A549 (cell line): ENCODE data around the gene CHSY3. TPM values are rescaled to one million over a fixed set of nuclear protein-coding genes. Genes with fewer than 3 reads are reported as not detected.

ENCODE experiments used
- ATAC-seq, 2 experiments: fragments of 200-7000 bp in 1 of 2; fragments of >200 bp in 1 of 2; cut with Nextera tagmentation in 1 of 2; cut with Tn5 transposase in 1 of 2; 3 replicates each; pipeline versions ENCODE4 v1.8.0 to v1.9.1; 2018 to 2020; ENCODE audit warnings: mild to moderate bottlenecking in 1 of 2, moderate library complexity in 1 of 2
- CTCF ChIA-PET: fragments of 300-600 bp; sonication (Branson Sonifier 250); formaldehyde crosslinking; extraction: SDS; loops from one replicate; lab custom pipeline; 2021; ENCODE audit warnings: antibody characterized with exemption, inconsistent platforms; lab: Yijun Ruan, JAX
- POLR2A ChIA-PET: fragments of 350-600 bp; formaldehyde crosslinking; extraction: SDS; loops from one replicate; lab custom pipeline; 2021; ENCODE audit warnings: antibody characterized with exemption, inconsistent platforms; lab: Yijun Ruan, JAX
- DNase-seq, 2 experiments: peaks; one replicate each; pipeline versions ENCODE4 v3.0.0 to v3.0.0-alpha.2; 2011 to 2016; ENCODE audit warnings: low read depth in 1 of 2, low spot score in 1 of 2
- FAIRE-seq: peaks from 2 replicates; lab custom pipeline; 2011; peaks lifted over from hg19 to GRCh38; lab: Jason Lieb, UNC
- H3K27ac ChIP-seq, 2 experiments: fragments of >200 bp; sonication (Bioruptor Twin); formaldehyde crosslinking; 3 replicates each; pipeline ENCODE4 v1.5.1; 2016 to 2017
- H3K4me1 ChIP-seq: fragments of >200 bp; sonication (Bioruptor Twin); formaldehyde crosslinking; 3 replicates; pipeline ENCODE4 v1.6.1; 2016
- H3K4me2 ChIP-seq: fragments of >200 bp; sonication (Bioruptor Twin); formaldehyde crosslinking; 3 replicates; pipeline ENCODE4 v1.6.1; 2016
- H3K4me3 ChIP-seq: fragments of >200 bp; sonication (Bioruptor Twin); formaldehyde crosslinking; 3 replicates; pipeline ENCODE4 v1.5.1; 2016
- H3K9me3 ChIP-seq: fragments of >200 bp; sonication (Bioruptor Twin); formaldehyde crosslinking; 3 replicates; pipeline ENCODE4 v1.6.1; 2016
- CEBPB ChIP-seq, 2 experiments: fragments of >200 bp in 1 of 2; sonication (Bioruptor Twin) in 1 of 2; formaldehyde crosslinking in 1 of 2; IDR thresholded peaks; 2 replicates each; pipeline ENCODE4 v1.6.1; 2012 to 2016
- CHD2 ChIP-seq: fragments of 150-350 bp; IDR thresholded peaks from 2 replicates; pipeline ENCODE4 v1.6.1; 2014; ENCODE audit warnings: low read length; ENCODE audit not compliant: partially characterized antibody
- CHD4 ChIP-seq: fragments of 200-600 bp; sonication (generic); IDR thresholded peaks from 2 replicates; pipeline ENCODE4 v1.6.1; 2016; ENCODE audit warnings: antibody characterized with exemption, mild to moderate bottlenecking, borderline replicate concordance
- E2F6 ChIP-seq: IDR thresholded peaks from 2 replicates; pipeline ENCODE4 v1.6.1; 2012; ENCODE audit warnings: low read depth, borderline replicate concordance
- ESRRA ChIP-seq: fragments of 150-350 bp; IDR thresholded peaks from 2 replicates; pipeline ENCODE4 v1.6.1; 2014; ENCODE audit warnings: mild to moderate bottlenecking, low read length, borderline replicate concordance
- FOSB ChIP-seq: fragments of 250-450 bp; sonication (Bioruptor Pico); IDR thresholded peaks from 2 replicates; pipeline ENCODE4 v1.5.0; 2020; ENCODE audit warnings: mild to moderate bottlenecking, moderate library complexity
- FOXS1 ChIP-seq: fragments of 250-450 bp; sonication (Bioruptor Pico); IDR thresholded peaks from 2 replicates; pipeline ENCODE4 v1.5.0; 2020; ENCODE audit warnings: mild to moderate bottlenecking, moderate library complexity
- HDAC2 ChIP-seq: fragments of 200-600 bp; sonication (generic); IDR thresholded peaks from 2 replicates; pipeline ENCODE4 v1.6.1; 2016
- HES2 ChIP-seq: fragments of >200 bp; sonication (Bioruptor Twin); formaldehyde crosslinking; IDR thresholded peaks from 2 replicates; pipeline ENCODE4 v1.6.1; 2016
- HEYL ChIP-seq: fragments of 250-450 bp; sonication (Bioruptor Pico); IDR thresholded peaks from 2 replicates; pipeline ENCODE4 v1.8.0; 2021; ENCODE audit warnings: mild to moderate bottlenecking, moderate library complexity
- KDM1A ChIP-seq: fragments of 200-600 bp; sonication (generic); IDR thresholded peaks from 2 replicates; pipeline ENCODE4 v1.6.1; 2016; ENCODE audit warnings: low read depth, mild to moderate bottlenecking
- MAFK ChIP-seq: fragments of 450-650 bp; IDR thresholded peaks from 2 replicates; pipeline ENCODE4 v1.6.1; 2014; ENCODE audit not compliant: partially characterized antibody
- MAX ChIP-seq: IDR thresholded peaks from 2 replicates; pipeline ENCODE4 v1.6.1; 2012
- MAZ ChIP-seq: fragments of 150-350 bp; IDR thresholded peaks from 2 replicates; pipeline ENCODE4 v1.6.1; 2014; ENCODE audit warnings: antibody characterized with exemption, low read depth, low read length, borderline replicate concordance
- PHF8 ChIP-seq: fragments of 200-600 bp; sonication (generic); IDR thresholded peaks from 2 replicates; pipeline ENCODE4 v1.6.1; 2016; ENCODE audit warnings: low read depth, mild to moderate bottlenecking, antibody characterized with exemption, moderate library complexity, borderline replicate concordance
- RAD21 ChIP-seq, 2 experiments: fragments of >200 bp in 1 of 2; sonication (Bioruptor Twin) in 1 of 2; formaldehyde crosslinking in 1 of 2; IDR thresholded peaks in 1 of 2; conservative IDR thresholded peaks in 1 of 2; 2 replicates in 1 of 2; 3 replicates in 1 of 2; pipeline ENCODE4 v1.6.1; 2012 to 2018; ENCODE audit warnings: inconsistent platforms in 1 of 2
- TP53 ChIP-seq: fragments of 250-450 bp; sonication (Bioruptor Pico); IDR thresholded peaks from 2 replicates; pipeline ENCODE4 v1.5.0; 2021; ENCODE audit warnings: mild to moderate bottlenecking, moderate library complexity
- ZC3H11A ChIP-seq: fragments of 450-650 bp; IDR thresholded peaks from 2 replicates; pipeline ENCODE4 v1.6.1; 2014; ENCODE audit warnings: antibody characterized with exemption, mild to moderate bottlenecking
- ZFP36 ChIP-seq: fragments of 450-650 bp; IDR thresholded peaks from 2 replicates; pipeline ENCODE4 v1.6.1; 2014; ENCODE audit warnings: borderline replicate concordance; ENCODE audit not compliant: partially characterized antibody
- ZNF302 ChIP-seq: fragments of 250-450 bp; sonication (Bioruptor Pico); IDR thresholded peaks from 2 replicates; pipeline ENCODE4 v1.9.0; 2021; ENCODE audit warnings: inconsistent platforms, mild to moderate bottlenecking, moderate library complexity
- ZSCAN20 ChIP-seq: fragments of 250-450 bp; sonication (Bioruptor Pico); IDR thresholded peaks from 2 replicates; pipeline ENCODE4 v1.8.0; 2022; ENCODE audit warnings: mild to moderate bottlenecking, moderate library complexity
- WGBS: methylation state at CpG from one replicate; pipeline ENCODE4 v1.1.6; 2017; ENCODE audit errors: missing lambda C conversion rate; 5-methylcytosine and 5-hydroxymethylcytosine counted together
- polyA minus RNA-seq: library from RNA; depleted of rRNA, polyadenylated mRNA; stranded (reverse); fragments of >200 nt; gene quantifications from 2 replicates; pipeline ENCODE4 v1.2.3, GENCODE V29; 2011; rRNA and poly(A)+ RNA removed
- polyA plus RNA-seq, 4 experiments: library from polyadenylated mRNA; depleted of rRNA in 3 of 4; stranded (reverse); fragments of >200 nt; fragmentation: RNase III in 1 of 4; extraction: RNeasy Plus Mini Kit Qiagen cat#74134 plus additional on column Dnase treatment in 1 of 4; gene quantifications; 2 replicates in 3 of 4; 3 replicates in 1 of 4; pipeline ENCODE4 v1.2.3, GENCODE V29; 2011 to 2017
- TF ChIP-seq, protein P1 (sequence below): fragments of 200-600 bp; sonication (generic); IDR thresholded peaks from 2 replicates; pipeline ENCODE4 v1.6.1; 2016; ENCODE audit warnings: antibody characterized with exemption, mild to moderate bottlenecking, moderate library complexity

Gene CHSY3
- 0.12 and 0.37 TPM in 2 replicates for polyA plus RNA-seq (2011; rRNA removed)
- 0.04 and 0.05 TPM in 2 replicates for polyA plus RNA-seq (2012; cell fraction: cytosol; rRNA removed)
- 0.11 TPM in 2 replicates for polyA plus RNA-seq (2012; cell fraction: nucleus; rRNA removed)
- polyA plus RNA-seq (2017; fragmentation: RNase III; extraction: RNeasy Plus Mini Kit Qiagen cat#74134 plus additional on column Dnase treatment): 0.04 to 0.06 TPM (median 0.04 TPM) in 3 replicates
- 0.08 and 0.78 TPM in 2 replicates for polyA minus RNA-seq

- no peaks in the 10 kb centered on the region for H3K9me3 ChIP-seq
- H3K27ac ChIP-seq: peak within 1 kb of the TSS; percentile 49 to 79; a peak in 5 of 6 replicates
- peak within 1 kb of the TSS; percentile 72 for H3K4me3 ChIP-seq
- DNase-seq: peak; percentile 40 to 75
- TF ChIP-seq FOSB (CRISPR knock-in tag) (no peak), MAX (0 out of 2 replicates have a peak, but pooled peaks have one; percentile 28)
- peaks cover 12% of the 10 kb centered on the region for H3K4me1 ChIP-seq
- POLR2A ChIA-PET: no interaction called here
- peak; percentile 90 to 95 for ATAC-seq
- peak within 1 kb of the TSS; percentile 100 for H3K4me2 ChIP-seq
- WGBS: 4% methylated on average over 5 of the region's 62 CpGs
- FAIRE-seq: no peak
- CTCF ChIA-PET: interaction anchor here (0.9 to 1.0 kb wide), 2 partner anchors 11 to 1203 kb away, joined by 3 to 4 read pairs; no protein-coding TSS in a partner anchor
Measured at GRCh38 chr5:129904102-129904666, at the start of gene CHSY3. Gene CHSY3 (plus strand): TSS chr5:129904465.

GRCh38 chr5:129856325-129856724 lies 47.9 kb upstream of the CHSY3 start:
- no peak for TF ChIP-seq ZC3H11A
- TF ChIP-seq KDM1A: no peak
- no peak for TF ChIP-seq CHD2
- TF ChIP-seq PHF8: no peak
- no peak for TF ChIP-seq ZFP36
- no peak for TF ChIP-seq MAX
- TF ChIP-seq HES2: no peak
- no peak for TF ChIP-seq TP53
- TF ChIP-seq HDAC2: no peak
- TF ChIP-seq, protein P1, sequence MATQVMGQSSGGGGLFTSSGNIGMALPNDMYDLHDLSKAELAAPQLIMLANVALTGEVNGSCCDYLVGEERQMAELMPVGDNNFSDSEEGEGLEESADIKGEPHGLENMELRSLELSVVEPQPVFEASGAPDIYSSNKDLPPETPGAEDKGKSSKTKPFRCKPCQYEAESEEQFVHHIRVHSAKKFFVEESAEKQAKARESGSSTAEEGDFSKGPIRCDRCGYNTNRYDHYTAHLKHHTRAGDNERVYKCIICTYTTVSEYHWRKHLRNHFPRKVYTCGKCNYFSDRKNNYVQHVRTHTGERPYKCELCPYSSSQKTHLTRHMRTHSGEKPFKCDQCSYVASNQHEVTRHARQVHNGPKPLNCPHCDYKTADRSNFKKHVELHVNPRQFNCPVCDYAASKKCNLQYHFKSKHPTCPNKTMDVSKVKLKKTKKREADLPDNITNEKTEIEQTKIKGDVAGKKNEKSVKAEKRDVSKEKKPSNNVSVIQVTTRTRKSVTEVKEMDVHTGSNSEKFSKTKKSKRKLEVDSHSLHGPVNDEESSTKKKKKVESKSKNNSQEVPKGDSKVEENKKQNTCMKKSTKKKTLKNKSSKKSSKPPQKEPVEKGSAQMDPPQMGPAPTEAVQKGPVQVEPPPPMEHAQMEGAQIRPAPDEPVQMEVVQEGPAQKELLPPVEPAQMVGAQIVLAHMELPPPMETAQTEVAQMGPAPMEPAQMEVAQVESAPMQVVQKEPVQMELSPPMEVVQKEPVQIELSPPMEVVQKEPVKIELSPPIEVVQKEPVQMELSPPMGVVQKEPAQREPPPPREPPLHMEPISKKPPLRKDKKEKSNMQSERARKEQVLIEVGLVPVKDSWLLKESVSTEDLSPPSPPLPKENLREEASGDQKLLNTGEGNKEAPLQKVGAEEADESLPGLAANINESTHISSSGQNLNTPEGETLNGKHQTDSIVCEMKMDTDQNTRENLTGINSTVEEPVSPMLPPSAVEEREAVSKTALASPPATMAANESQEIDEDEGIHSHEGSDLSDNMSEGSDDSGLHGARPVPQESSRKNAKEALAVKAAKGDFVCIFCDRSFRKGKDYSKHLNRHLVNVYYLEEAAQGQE: no peak
- no peak for TF ChIP-seq FOXS1 (CRISPR knock-in tag)
- no peak for TF ChIP-seq RAD21 (conservative IDR thresholded peaks at IDR 0.05 in 1 of 2, IDR thresholded peaks at IDR 0.05 in 1 of 2)
- no peak for TF ChIP-seq CHD4
- TF ChIP-seq MAFK: no peak
- ChIA-PET POLR2A (no interaction called here), CTCF (interaction anchor here (6.9 kb wide), 1 partner anchor 86 kb away, joined by 93 read pairs; no protein-coding TSS in a partner anchor)
- H3K9me3 ChIP-seq: no peaks in the 10 kb centered on the region
- 68% methylated on average over 1 of the region's 1 CpG for WGBS
- no peak overlapping the region for H3K27ac ChIP-seq
- ATAC-seq (no peak), FAIRE-seq (no peak), DNase-seq (no peak)
- H3K4me3 ChIP-seq: no peak overlapping the region
- H3K4me2 ChIP-seq: no peak overlapping the region
- no peaks in the 10 kb centered on the region for H3K4me1 ChIP-seq

GRCh38 chr5:129857116-129857515 lies 47.1 kb upstream of the CHSY3 start:
- CTCF ChIA-PET: no interaction called here
- ATAC-seq (no peak), FAIRE-seq (no peak), DNase-seq (no peak)
- POLR2A ChIA-PET: no interaction called here
- H3K27ac ChIP-seq: no peak overlapping the region
- no peak overlapping the region for H3K4me2 ChIP-seq
- no peak overlapping the region for H3K4me3 ChIP-seq
- no peaks in the 10 kb centered on the region for H3K4me1 ChIP-seq
- TF ChIP-seq CEBPB (IDR thresholded peaks at IDR 0.05) (no peak), ZC3H11A (no peak), MAFK (no peak), MAZ (no peak), ZSCAN20 (no peak), HEYL (no peak), ESRRA (no peak), E2F6 (no peak), PHF8 (no peak), ZNF302 (no peak)
- H3K9me3 ChIP-seq: no peaks in the 10 kb centered on the region
- WGBS: 4% methylated on average over 1 of the region's 1 CpG
